ENCODE data around the gene MCL1.

The MCL1 gene

DNA sequence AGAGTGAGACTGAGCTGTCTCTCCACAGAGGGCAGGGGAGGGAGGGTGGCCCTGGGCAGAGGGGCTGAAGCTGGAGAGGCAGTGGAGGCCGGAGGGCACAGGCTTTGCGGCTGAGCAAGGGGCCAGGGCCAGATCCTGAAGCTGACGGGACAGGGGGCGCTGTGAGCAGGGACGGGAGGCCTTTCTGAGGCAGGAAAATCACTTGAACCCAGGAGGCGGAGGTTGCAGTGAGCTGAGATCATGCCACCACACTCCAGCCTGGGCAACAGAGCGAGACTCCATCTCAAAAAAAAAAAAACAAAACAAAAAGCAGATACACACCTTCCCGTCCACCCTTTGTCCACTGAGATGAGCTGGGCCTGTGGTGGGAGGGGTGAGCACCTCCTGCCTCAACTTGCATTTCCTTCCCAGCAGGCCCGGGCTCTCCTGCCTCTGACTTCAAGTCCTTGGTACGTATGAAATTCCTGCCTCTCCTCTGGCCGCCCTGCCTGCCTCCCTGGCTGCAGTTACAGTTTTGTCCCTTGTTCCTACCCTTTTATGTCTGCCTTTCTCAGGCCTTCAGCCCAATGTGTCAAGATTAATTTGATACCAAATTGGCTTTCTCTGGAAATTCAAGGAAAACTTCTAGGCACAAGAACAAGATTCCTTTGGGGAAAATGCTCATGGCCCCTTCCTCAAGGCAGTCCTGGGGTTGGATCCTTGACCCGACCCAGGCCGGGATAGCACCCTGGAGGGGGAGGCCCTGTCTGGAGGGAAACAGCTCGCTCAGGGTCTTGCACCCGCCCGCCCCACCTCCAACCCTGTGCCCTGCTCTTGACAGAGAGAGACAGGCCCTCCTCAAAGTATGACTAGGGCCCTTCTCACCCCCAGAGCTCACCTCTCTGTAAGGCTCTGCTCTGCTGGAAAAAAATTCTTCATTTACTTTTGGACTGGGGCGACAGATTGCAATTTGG lies 41.4 kb downstream of the MCL1 start:
- DNase-seq (ENCODE audit: low spot score): no peak

DNA sequence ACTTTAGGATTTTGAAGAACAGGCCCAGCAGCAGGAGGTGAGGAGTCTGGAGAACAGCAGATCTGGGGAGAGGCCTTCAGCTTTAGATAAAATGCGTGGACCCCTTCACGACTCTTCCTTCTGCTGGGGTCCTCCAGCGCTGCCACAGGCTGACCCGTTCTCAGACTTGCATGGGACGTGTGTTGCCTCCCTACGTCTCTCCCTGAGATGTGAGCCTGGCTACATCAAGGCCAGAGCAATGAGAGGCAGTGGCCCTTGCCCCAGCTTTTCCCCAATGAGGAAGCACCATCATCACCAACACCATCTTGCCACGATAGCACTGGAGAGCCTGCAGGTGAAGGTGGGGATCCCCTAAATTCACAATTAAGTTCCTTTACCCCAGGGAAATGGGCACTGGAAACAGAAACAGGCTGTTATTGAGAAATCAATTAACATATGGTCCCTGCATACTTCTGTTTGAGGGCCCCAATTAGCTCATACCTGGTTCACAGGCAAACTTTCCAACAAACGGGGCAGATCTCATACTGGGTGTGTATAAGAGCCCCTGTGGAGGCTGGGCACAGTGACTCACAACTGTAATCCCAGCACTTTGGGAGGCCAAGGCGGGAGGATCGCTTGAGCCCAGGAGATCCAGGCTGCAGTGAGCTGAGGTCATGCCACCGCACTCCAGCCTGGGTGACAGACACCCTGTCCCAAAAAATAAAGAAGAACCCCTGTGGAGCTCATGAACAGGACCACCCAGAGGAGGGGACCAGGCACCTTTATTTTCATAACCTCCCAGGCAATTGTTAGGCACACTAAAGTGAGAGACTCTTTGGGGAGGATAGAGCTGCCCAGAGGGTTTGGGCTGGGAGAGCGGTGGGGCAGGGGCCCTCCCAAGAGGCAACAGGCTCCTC lies 42.3 kb downstream of the MCL1 start:
- no peak for DNase-seq (ENCODE audit: low spot score)

DNA sequence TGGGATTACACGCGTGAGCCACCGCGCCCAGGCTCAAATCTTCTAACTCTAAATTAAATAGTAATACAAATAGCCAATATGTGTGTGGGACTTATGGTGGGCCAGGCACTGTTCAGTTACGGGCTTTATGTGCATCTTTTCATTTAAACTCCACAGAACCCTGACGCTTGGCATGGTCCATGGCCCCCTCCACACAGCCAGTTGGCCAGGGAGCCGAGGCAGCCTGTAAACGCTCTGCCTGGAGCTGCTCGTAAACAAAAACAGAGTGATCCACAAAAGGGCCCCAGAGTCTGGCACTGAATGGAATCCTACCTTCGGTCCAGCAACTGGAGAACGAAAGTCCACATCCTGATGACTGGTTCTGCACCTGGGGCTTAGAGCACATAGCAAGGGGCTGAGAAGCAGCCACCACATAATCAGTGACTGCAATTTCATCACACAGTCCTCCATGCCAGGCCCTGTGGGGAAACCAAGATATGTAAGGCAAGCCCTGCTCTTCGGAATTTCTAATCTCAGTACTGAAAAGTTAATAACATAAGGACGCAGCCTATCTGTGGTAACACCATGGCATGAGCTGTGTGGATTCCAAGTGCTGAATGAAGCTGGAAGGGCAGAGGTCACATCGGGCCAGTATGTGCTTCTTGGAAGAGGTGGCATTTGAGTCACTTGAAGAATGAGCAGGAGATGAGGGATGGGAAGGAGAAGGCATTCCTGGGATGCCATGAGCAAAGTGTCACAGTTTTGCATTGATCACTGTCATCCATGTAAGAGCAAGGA lies 43.7 kb downstream of the MCL1 start:
- DNase-seq (ENCODE audit: low spot score): no peak

DNA sequence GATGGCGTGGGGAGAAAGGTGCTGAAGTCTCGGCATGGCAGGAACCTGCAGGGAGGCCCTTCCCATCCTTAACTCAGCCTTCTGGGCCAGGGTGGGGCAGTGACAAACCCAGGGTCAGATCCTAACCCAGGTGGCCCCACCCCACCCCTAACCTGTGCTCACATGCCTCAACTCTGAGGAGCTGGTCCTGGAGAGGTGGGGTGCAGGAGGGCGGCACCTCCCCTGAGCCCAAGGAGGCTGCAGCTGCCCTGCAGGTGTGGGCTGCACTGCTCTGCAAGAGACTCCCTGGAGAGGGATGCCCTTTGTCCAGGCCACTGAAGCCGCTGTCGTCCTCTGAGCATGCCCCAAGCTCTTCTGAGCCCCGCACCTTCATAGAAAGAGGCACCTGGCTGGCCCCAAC lies 45.4 kb downstream of the MCL1 start:
- DNase-seq (ENCODE audit: low spot score): no peak

DNA sequence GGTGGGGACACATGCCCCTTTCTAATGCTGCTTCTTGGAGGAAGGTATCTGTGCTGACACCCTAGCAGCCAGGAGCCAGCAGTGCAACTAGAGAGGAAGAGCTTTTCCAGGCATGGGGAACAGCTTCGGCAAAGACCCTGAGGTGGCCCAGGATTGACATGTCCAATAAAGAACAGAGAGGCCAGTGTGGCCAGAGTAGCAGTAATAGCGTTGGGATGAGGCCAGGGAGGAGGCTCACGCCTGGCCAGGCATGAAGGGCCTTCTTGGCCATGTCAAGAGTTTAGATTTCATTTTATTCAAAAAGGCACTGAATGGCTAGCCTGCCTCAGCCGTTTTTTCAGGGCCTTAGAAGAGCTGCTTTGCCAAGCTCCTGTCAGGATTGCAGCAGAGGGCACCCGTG lies 46.5 kb downstream of the MCL1 start:
- DNase-seq (ENCODE audit: low spot score): no peak

DNA sequence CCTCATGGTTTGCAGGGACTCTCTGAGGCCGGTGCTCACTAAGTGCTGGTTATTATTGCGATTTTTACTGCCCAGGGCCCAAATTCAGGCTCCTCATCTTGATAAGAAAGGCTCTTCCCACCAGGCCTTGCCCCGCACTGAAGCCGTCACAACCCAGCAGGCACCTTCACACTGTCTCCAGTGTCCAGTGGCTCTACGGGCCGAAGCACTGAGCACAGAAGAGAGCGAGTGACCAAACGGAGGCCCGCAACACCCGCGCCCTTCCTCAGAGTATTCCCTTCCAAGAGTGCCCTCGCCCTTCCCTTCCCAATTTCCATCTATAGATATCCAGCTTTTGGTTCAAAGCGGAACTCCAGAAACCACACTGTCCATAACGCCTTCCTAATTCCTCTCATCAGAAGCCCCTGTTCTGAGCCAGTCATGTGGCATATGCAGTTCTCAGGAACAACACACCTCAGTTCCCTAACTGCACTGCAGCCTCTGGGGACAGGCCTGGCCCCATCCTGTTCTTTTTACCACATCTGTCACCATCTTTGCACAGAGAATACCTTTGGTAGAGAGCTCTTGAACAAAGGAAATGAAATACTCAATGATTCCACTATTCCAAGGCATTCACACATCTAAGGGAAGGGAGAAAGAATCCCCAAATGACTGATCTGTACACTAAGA lies 48.8 kb downstream of the MCL1 start:
- DNase-seq (ENCODE audit: low spot score): no peak

DNA sequence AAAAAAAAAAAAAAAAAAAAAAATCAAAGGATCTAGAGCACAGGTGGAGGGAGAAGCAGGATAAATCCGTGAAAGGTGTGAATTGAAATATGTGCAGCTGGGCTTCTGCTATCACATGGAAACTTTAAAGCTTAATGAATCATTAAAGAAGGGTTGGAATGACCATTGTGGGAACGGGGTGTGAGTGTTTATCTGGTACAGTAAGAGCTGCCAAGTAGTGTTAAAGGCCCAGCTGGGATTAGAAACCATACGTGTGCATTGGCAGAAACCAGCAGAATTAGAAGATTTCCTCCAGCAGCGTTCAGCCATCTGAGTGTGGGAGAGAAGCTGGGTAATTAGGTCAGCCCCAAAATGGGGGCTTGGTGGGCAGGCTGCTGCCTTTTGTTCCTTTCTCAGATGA lies 50.4 kb downstream of the MCL1 start:
- DNase-seq (ENCODE audit: low spot score): no peak

DNA sequence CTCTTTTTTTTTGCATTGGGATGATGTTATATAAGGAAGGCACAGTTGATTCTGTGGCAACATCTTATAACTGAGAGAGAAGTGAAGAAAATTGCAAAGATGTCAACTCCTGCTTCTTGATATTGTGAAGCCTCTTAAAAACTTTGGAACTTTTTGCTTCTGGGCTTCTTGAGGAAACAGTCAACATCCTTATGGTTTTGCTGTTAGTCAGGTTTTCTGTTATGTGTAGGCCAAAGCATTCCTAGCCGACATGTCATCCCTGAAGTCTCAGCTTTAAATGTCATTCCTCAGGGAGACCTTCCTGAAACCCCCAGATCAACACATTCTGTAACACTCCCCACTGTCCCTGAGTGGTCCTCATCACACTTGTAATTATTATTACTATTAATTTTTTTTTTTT lies 51.2 kb downstream of the MCL1 start:
- no peak for DNase-seq (ENCODE audit: low spot score)

DNA sequence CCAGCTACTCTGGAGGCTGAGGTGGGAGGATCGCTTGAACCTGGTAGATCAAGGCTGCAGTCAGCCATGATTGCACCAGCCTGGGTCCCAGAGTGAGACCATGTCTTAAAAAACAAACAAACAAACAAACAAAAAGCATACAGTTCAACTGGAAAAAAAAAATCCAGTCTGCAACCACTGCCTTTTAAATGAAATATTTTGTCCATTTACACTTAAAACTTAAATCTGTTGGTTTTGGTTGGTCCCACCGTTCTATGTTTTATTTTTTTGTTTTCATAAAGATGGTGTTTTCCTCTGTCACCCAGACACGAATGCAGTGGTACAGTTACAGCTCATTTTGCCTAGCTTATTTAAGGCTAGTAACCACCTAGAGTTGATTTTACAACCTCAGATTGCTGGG lies 54.1 kb downstream of the MCL1 start:
- DNase-seq (ENCODE audit: low spot score): no peak
